Ovary (tissue), 9 donors: ENCODE data around the gene AKR7A2. TPM values are rescaled to one million over a fixed set of nuclear protein-coding genes. Genes with fewer than 3 reads are reported as not detected.

Experiments
- DNase-seq, 5 donors: peaks; one replicate each; pipeline ENCODE4 v3.0.0-alpha.2; 2019 to 2020
- H3K27ac ChIP-seq, 2 donors: fragments of 200-600 bp; one replicate each; pipeline versions ENCODE4 v1.5.1 to v1.8.0; 2019 to 2022
- H3K27me3 ChIP-seq: fragments of 200-600 bp; one replicate; pipeline ENCODE4 v1.8.0; 2022
- H3K36me3 ChIP-seq: fragments of 200-600 bp; sonication (generic); one replicate; pipeline ENCODE4 v1.5.1; 2019
- H3K4me1 ChIP-seq: one replicate; pipeline ENCODE4 v1.8.1; 2013; ENCODE audit warnings: mild to moderate bottlenecking, moderate library complexity; ENCODE audit not compliant: insufficient read depth
- H3K4me3 ChIP-seq: fragments of 200-600 bp; sonication (generic); one replicate; pipeline ENCODE4 v1.5.1; 2017
- H3K9me3 ChIP-seq, 2 donors: fragments of 200-600 bp in 1 of 2; sonication (generic) in 1 of 2; one replicate each; pipeline versions ENCODE4 v1.5.1 to v1.8.1; 2013 to 2019; ENCODE audit warnings: mild to moderate bottlenecking in 1 of 2, moderate library complexity in 1 of 2
- EP300 ChIP-seq: sonication (generic); formaldehyde crosslinking; IDR thresholded peaks from one replicate; pipeline ENCODE4 v1.6.1; 2017; ENCODE audit warnings: antibody characterized with exemption
- POLR2A ChIP-seq: fragments of 450-650 bp; IDR thresholded peaks from one replicate; pipeline ENCODE4 v1.6.1; 2017; ENCODE audit warnings: antibody characterized with exemption, mild to moderate bottlenecking, moderate library complexity
- WGBS, 3 donors: extraction: QIAGEN DNeasy Blood & Tissue Kit in 1 of 3; methylation state at CpG; one replicate each; pipeline versions ENCODE4 v1.1.5 to v1.1.7; 2013 to 2017; 5-methylcytosine and 5-hydroxymethylcytosine counted together
- intact Hi-C, 4 donors: fragments of 100-400 bp; cut with DNase I; formaldehyde crosslinking; loops; one replicate each; pipeline versions ENCODE4 v1.11.0 to v1.15.1; 2022 to 2023
- polyA plus RNA-seq, 2 donors: library from polyadenylated mRNA; stranded (reverse); fragments of 200-250 nt in 1 of 2; fragments of 350-450 nt in 1 of 2; fragmentation: Illumina TruSeq in 1 of 2; extraction: RNeasy Lipid Tissue Mini Kit (QIAGEN cat#74804) in 1 of 2; gene quantifications; one replicate each; pipeline ENCODE4 v1.2.3, GENCODE V29; 2013 to 2014
- total RNA-seq, 7 donors: library from RNA; depleted of rRNA in 2 of 7; stranded (reverse); fragments of >200 nt in 2 of 7; fragmentation: NEBNext Ultra II Directional in 3 of 7; extraction: Animal tissue kit (Norgen Biotek cat#: 25700) in 3 of 7; gene quantifications; one replicate each; pipeline versions ENCODE4 v1.1.0 to v1.2.4, GENCODE V29; 2016 to 2023
- TF ChIP-seq, protein P1 (sequence below), 3 donors: fragments of 450-650 bp in 2 of 3; fragments of 200-600 bp in 1 of 3; IDR thresholded peaks; one replicate each; pipeline versions ENCODE4 v1.5.1 to v1.8.0; 2016 to 2022; ENCODE audit warnings: antibody characterized with exemption in 3 of 3, mild to moderate bottlenecking in 1 of 3
- donor health status: DM: no; HTN: no; CAD: no; lungs with moderate emphysema.
- donor health status: DM: no; HTN: no; CAD: no.
- donor health status: Bipolar disorder and iron deficiency.
- donor health status: DM: yes; HTN: yes; CAD: no.
- donor health status: DM: no; HTN: no; CAD: no.
- donor health status: DM: yes; HTN: yes; CAD: no.

AKR7A2 gene
- total and polyA plus RNA-seq, 9 donors = 37.9 to 83.6 (median 55.6) TPM

DNA sequence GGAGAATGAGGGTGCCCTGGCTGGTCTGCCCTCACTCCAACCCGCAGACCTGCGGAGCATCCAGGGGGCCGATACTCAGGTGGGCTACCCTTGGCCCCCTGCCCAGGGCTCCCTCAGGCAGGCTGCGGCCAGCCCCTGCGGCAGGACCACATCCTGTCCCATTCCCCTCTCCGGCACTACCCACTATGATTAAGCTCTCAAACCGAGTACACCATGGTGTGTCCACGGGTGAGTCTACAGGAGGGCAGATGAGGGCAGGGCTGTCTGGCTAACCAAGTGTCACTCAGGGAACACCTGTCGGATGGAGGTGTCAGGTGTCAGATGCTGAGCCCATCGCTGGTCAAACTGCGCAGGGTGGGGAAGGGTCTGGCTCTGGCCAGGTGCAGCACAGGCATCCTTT is 47.4 kb upstream of the AKR7A2 start:
- H3K4me1 ChIP-seq = peaks cover 22% of the 10 kb centered on the region
- H3K36me3 ChIP-seq = no peaks in the 10 kb centered on the region
- no peak for DNase-seq
- TF ChIP-seq EP300 = no peak
- TF ChIP-seq, protein P1, sequence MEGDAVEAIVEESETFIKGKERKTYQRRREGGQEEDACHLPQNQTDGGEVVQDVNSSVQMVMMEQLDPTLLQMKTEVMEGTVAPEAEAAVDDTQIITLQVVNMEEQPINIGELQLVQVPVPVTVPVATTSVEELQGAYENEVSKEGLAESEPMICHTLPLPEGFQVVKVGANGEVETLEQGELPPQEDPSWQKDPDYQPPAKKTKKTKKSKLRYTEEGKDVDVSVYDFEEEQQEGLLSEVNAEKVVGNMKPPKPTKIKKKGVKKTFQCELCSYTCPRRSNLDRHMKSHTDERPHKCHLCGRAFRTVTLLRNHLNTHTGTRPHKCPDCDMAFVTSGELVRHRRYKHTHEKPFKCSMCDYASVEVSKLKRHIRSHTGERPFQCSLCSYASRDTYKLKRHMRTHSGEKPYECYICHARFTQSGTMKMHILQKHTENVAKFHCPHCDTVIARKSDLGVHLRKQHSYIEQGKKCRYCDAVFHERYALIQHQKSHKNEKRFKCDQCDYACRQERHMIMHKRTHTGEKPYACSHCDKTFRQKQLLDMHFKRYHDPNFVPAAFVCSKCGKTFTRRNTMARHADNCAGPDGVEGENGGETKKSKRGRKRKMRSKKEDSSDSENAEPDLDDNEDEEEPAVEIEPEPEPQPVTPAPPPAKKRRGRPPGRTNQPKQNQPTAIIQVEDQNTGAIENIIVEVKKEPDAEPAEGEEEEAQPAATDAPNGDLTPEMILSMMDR (IDR thresholded peaks at IDR 0.05) = no peak
- TF ChIP-seq POLR2A = no peak
- no peaks in the 10 kb centered on the region for H3K27me3 ChIP-seq
- WGBS, 3 donors = 82 to 88% (median 87%) methylated on average over 11 of the region's 11 CpGs
- H3K9me3 ChIP-seq = no peaks in the 10 kb centered on the region
- intact Hi-C loops = no loop called here
- H3K27ac ChIP-seq = no peak overlapping the region
- no peak overlapping the region for H3K4me3 ChIP-seq

DNA sequence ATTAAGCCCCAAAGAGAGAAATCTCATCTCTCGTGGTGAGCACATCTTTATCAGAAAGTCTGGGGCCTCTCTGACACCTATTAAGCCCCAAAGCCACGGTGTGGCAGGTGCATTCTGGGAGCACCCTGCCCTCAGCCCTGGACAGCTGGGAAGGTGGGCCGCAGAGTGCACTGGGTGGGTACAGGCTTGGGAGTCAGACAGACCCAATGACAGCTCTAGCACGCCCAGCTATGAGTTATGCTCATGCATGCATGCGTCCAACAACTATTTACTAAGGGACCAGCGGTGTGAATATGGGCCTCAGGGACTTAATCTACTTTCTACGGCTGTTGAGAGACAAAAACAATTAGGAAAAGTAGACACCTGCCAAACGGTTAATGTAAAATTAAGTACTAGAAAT is 46.8 kb upstream of the AKR7A2 start:
- no peak overlapping the region for H3K27ac ChIP-seq
- no peak for DNase-seq
- H3K27me3 ChIP-seq = no peaks in the 10 kb centered on the region
- no peaks in the 10 kb centered on the region for H3K9me3 ChIP-seq
- WGBS, 3 donors = 87 to 90% (median 88%) methylated on average over 8 of the region's 8 CpGs
- intact Hi-C loops = no loop called here
- H3K4me3 ChIP-seq = no peak overlapping the region
- TF ChIP-seq, protein P1 (IDR thresholded peaks at IDR 0.05) = no peak
- TF ChIP-seq POLR2A (no peak), EP300 (no peak)
- no peaks in the 10 kb centered on the region for H3K36me3 ChIP-seq
- H3K4me1 ChIP-seq = peaks cover 19% of the 10 kb centered on the region

DNA sequence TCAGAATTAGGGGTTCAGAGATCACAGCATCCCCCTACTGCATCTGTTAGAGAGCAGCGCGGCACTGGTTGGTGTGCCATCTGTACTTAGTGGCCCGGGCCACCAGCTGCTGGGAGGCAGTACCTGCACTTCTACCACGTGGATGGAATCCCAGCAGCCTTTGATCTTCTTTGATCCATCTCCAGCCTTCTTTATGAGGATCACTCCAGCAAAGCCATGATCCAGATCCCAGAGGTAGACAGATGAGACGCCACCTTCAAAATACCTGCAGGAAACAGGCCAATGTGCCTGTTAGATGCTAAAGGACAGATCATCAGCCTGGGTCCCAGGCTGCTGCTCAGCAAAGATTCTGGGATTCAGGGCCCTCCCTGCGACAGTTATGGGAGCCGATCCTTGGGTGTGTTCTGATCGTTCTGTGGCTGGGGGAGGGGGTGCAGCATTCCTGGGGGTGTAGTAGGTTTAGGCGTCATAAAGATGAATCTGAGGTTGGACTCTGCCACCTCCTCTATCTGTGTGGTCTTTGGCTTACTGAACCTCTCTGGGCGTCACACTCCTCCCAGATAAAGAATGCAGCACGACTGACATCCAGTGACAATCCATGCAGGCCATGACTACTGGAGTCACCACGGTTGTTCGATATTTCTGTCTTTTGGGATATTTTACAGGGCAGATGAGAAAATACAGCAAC is 45.5 kb upstream of the AKR7A2 start:
- H3K27me3 ChIP-seq = no peaks in the 10 kb centered on the region
- H3K4me1 ChIP-seq = peaks cover 18% of the 10 kb centered on the region
- DNase-seq = no peak
- 87 to 91% (median 88%) methylated on average over 13 of the region's 13 CpGs for WGBS, 3 donors
- intact Hi-C loops = no loop called here
- H3K4me3 ChIP-seq = no peak overlapping the region
- H3K27ac ChIP-seq = no peak overlapping the region
- TF ChIP-seq EP300 = no peak
- no peak for TF ChIP-seq POLR2A
- H3K36me3 ChIP-seq = no peaks in the 10 kb centered on the region
- H3K9me3 ChIP-seq = no peaks in the 10 kb centered on the region

DNA sequence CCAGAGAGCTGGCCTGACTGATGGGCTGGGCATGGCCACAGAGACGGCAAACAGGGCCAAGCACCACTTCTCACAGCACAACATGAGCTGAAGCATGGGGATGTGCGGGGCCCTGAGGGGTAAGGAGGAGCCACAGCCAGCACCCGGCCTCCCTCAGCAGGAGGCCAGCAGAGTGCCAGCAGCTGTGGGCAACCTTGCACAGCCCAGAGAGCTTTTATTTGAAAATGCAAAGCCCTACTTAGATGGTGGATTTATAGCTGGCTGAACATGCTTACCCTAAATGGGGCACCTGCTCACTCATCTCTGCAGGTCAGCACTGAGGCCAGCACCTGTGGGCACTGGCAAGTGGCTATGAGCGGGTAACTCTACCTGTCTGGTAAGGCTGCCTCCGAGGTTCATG is 44.3 kb upstream of the AKR7A2 start:
- intact Hi-C loops = no loop called here

DNA sequence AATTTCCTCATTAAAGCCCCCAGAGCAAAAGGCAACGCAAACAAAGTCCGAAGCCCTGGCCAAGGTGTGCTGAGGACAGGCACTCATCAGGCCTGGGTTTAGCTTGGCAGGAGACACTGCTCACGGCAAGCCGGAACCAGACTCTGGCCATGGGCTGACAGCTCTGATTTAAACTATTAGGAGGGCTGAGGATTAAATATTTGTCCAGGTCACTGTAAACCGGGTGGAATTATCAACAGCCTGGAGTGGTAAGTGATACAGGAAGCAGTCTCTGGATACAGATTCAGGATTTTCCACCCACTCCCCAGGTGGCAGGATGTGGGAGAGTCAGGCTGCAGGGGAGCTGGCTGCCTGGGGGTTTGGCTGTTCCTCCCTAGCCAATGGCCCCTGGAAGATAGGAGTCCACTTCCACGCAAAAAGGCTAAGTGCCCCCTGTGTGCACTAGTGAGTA is 42.6 kb upstream of the AKR7A2 start:
- TF ChIP-seq, protein P1 (IDR thresholded peaks at IDR 0.05) = no peak
- TF ChIP-seq POLR2A = no peak
- no peak for TF ChIP-seq EP300
- no peak for DNase-seq
- peaks cover 10% of the 10 kb centered on the region for H3K4me1 ChIP-seq
- H3K27me3 ChIP-seq = no peaks in the 10 kb centered on the region
- H3K27ac ChIP-seq = no peak overlapping the region
- intact Hi-C loops = no loop called here
- H3K9me3 ChIP-seq = no peaks in the 10 kb centered on the region
- 8 to 12% (median 9%) methylated on average over 6 of the region's 6 CpGs for WGBS, 3 donors
- H3K4me3 ChIP-seq = no peak overlapping the region
- no peaks in the 10 kb centered on the region for H3K36me3 ChIP-seq

More for the DNA sequence above, 44.3 kb upstream of the AKR7A2 start:
- H3K27me3 ChIP-seq = no peaks in the 10 kb centered on the region
- no peaks in the 10 kb centered on the region for H3K36me3 ChIP-seq
- 86 to 94% (median 92%) methylated on average over 5 of the region's 5 CpGs for WGBS, 3 donors
- H3K9me3 ChIP-seq = no peaks in the 10 kb centered on the region
- H3K27ac ChIP-seq = no peak overlapping the region
- DNase-seq = no peak
- H3K4me3 ChIP-seq = no peak overlapping the region
- peaks cover 20% of the 10 kb centered on the region for H3K4me1 ChIP-seq
- TF ChIP-seq, protein P1 (IDR thresholded peaks at IDR 0.05) = no peak
- no peak for TF ChIP-seq POLR2A
- no peak for TF ChIP-seq EP300
